PC-3 (cell line): ENCODE measurements around the gene SDSL. TPM values are rescaled to one million over a fixed set of nuclear protein-coding genes. Genes with fewer than 3 reads are reported as not detected.
A peak's percentile ranks its signal among the peaks of the same experiment; 100 is the strongest.

Experiments used
- ATAC-seq: fragments of 200-7000 bp; cut with Tn5 transposase; 2 replicates; pipeline ENCODE4 v1.9.1; 2020; ENCODE audit warnings: mild to moderate bottlenecking, moderate library complexity
- BruUV-seq: library from RNA; stranded (reverse); fragments of 400-500 nt; replicated peaks from 2 replicates; lab custom pipeline; 2021; lab: Mats Ljungman, UMichigan
- CTCF ChIA-PET: fragments of 300-600 bp; sonication (Branson Sonifier 250); formaldehyde crosslinking; loops from one replicate; lab custom pipeline; 2022; ENCODE audit warnings: antibody characterized with exemption; lab: Charles Lee
- POLR2A ChIA-PET: fragments of 300-600 bp; sonication (Branson Sonifier 250); formaldehyde crosslinking; loops from one replicate; lab custom pipeline; 2022; ENCODE audit warnings: antibody characterized with exemption; ENCODE audit not compliant: unreplicated experiment; lab: Charles Lee
- DNase-seq: peaks from one replicate; pipeline ENCODE4 v3.0.0-alpha.2; 2015
- H2AFZ ChIP-seq: fragments of 300-600 bp; sonication (generic); 2 replicates; pipeline ENCODE4 v1.6.0; 2016; ENCODE audit warnings: antibody characterized with exemption, low read length
- H3F3A ChIP-seq: fragments of 300-600 bp; sonication (generic); one replicate; pipeline ENCODE4 v1.6.0; 2017; ENCODE audit warnings: antibody characterized with exemption, low read length, control low read depth, mild to moderate bottlenecking; ENCODE audit not compliant: unreplicated experiment
- H3K27ac ChIP-seq: fragments of 300-600 bp; sonication (generic); 2 replicates; pipeline ENCODE4 v1.5.1; 2016; ENCODE audit warnings: mild to moderate bottlenecking, low read length
- H3K27me3 ChIP-seq: fragments of 300-600 bp; sonication (generic); 2 replicates; pipeline ENCODE4 v1.6.1; 2016; ENCODE audit warnings: low read length, mixed read lengths
- H3K36me3 ChIP-seq: fragments of 300-600 bp; sonication (generic); 2 replicates; pipeline ENCODE4 v1.6.1; 2016; ENCODE audit warnings: low read depth, mixed run types, low read length, mixed read lengths
- H3K4me1 ChIP-seq: fragments of 300-600 bp; sonication (generic); 2 replicates; pipeline ENCODE4 v1.5.1; 2016; ENCODE audit warnings: low read length; ENCODE audit not compliant: insufficient read depth
- H3K4me2 ChIP-seq: fragments of 300-600 bp; sonication (generic); 2 replicates; pipeline ENCODE4 v1.6.0; 2016; ENCODE audit warnings: low read length
- H3K4me3 ChIP-seq: fragments of 300-600 bp; sonication (generic); 2 replicates; pipeline ENCODE4 v1.5.1; 2016; ENCODE audit warnings: mild to moderate bottlenecking, low read length, mixed read lengths
- H3K79me2 ChIP-seq: fragments of 300-600 bp; sonication (generic); 2 replicates; pipeline ENCODE4 v1.6.1; 2017; ENCODE audit warnings: low read length, mixed read lengths
- H3K9ac ChIP-seq: fragments of 300-600 bp; sonication (generic); 2 replicates; pipeline ENCODE4 v1.6.0; 2016; ENCODE audit warnings: mild to moderate bottlenecking, low read length
- H3K9me2 ChIP-seq: fragments of 300-600 bp; sonication (generic); replicated peaks from 2 replicates; pipeline ENCODE4 v1.6.1; 2016; ENCODE audit warnings: mixed run types, low read length, mixed read lengths
- H3K9me3 ChIP-seq: fragments of 300-600 bp; sonication (generic); 2 replicates; pipeline ENCODE4 v1.6.1; 2016; ENCODE audit warnings: low read length, mixed read lengths
- H4K20me1 ChIP-seq: fragments of 300-600 bp; sonication (generic); 2 replicates; pipeline ENCODE4 v1.6.1; 2016; ENCODE audit warnings: low read length, mixed read lengths
- EZH2 ChIP-seq: fragments of 300-600 bp; sonication (generic); IDR thresholded peaks from one replicate; pipeline ENCODE4 v1.6.1; 2017; ENCODE audit warnings: antibody characterized with exemption, mild to moderate bottlenecking, low read length; ENCODE audit not compliant: unreplicated experiment
- EZH2phosphoT487 ChIP-seq: fragments of 300-600 bp; sonication (generic); IDR thresholded peaks from 2 replicates; pipeline ENCODE4 v1.6.1; 2018; ENCODE audit warnings: mild to moderate bottlenecking, antibody characterized with exemption, low read length, borderline replicate concordance
- intact Hi-C: fragments of 100-400 bp; cut with micrococcal nuclease; formaldehyde crosslinking; loops from 2 replicates; pipeline ENCODE4 v1.9.0; 2023
- total RNA-seq: library from RNA; depleted of rRNA; stranded (reverse); fragments of >200 nt; gene quantifications from 2 replicates; pipeline ENCODE4 v1.2.3, GENCODE V29; 2014
- TF ChIP-seq, protein P1 (sequence below): fragments of 300-600 bp; sonication (generic); conservative IDR thresholded peaks from 2 replicates; pipeline ENCODE4 v1.5.1; 2017; ENCODE audit warnings: antibody characterized with exemption, low read depth, mild to moderate bottlenecking, low read length

SDSL gene
- total RNA-seq, 1 experiment from 2014 or later = 14.0 TPM

DNA sequence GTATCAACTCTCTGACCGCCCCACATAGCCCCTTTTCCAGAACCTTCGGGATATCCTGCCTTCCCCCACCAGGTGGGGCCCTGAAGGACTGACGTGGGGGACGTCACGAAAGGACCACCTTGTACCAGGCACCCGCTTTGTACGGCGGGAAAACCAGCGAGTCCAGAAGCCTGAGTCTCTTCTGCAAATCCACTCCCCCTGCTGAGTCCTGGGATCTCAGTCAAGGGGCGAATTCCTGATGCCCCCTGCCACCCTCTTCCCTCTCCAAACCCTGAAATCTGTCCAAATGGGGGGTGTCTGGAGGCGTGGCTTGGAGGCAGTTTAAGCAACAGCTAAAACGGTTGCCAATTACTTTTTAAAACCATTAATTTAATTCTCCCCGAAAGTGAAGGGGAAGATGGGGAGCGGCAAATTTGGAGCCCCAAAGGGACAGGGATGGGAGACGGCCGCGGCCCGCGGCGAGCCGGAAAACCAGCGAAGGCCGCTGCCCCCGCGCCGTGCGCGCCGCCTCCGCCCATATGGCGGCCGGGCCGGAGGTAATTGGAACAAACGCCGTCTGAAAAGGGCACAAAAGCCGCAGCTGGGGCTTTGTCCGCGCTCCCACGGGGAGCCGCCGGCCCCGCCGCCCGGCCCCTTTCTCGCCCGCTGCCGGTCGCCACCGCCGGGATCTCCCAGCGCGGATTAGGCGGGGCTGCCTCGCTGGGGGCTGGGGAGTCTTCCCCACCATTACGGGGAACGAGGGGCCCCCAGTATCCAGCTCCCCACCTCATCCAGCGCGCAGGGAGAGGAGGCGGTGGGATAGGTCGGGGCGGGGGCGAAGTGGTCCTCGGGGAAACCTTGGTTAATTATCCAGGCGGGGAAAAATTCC, 42.9 kb downstream of the SDSL start:
- POLR2A ChIA-PET = no interaction called here
- Histone ChIP-seq H4K20me1 (no peaks in the 10 kb centered on the region), H3K27ac (no peak overlapping the region), H3K9ac (no peak overlapping the region), H3K9me3 (no peaks in the 10 kb centered on the region), H3K27me3 (peaks cover 73% of the 10 kb centered on the region), H3K79me2 (no peaks in the 10 kb centered on the region), H3K4me1 (peaks cover 8% of the 10 kb centered on the region; the same call in 1 of the 2 replicates), H3K9me2 (no peaks in the 10 kb centered on the region), H2AFZ (peak overlapping the region; percentile 22; the same call in 1 of the 2 replicates), H3K4me2 (peak overlapping the region; percentile 63), H3K4me3 (peak overlapping the region; percentile 47; the same call in 1 of the 2 replicates), H3F3A (no peaks in the 10 kb centered on the region), H3K36me3 (no peaks in the 10 kb centered on the region)
- no peak for ATAC-seq
- no TSS peak for BruUV-seq
- CTCF ChIA-PET = interaction anchor here (0.6 kb wide), 1 partner anchor 12 kb away, joined by 3 read pairs; no protein-coding TSS in a partner anchor
- intact Hi-C loops = loop anchor here (5.0 to 10.0 kb wide), 2 partner anchors 272 to 320 kb away; no protein-coding TSS in a partner anchor
- TF ChIP-seq, protein P1, sequence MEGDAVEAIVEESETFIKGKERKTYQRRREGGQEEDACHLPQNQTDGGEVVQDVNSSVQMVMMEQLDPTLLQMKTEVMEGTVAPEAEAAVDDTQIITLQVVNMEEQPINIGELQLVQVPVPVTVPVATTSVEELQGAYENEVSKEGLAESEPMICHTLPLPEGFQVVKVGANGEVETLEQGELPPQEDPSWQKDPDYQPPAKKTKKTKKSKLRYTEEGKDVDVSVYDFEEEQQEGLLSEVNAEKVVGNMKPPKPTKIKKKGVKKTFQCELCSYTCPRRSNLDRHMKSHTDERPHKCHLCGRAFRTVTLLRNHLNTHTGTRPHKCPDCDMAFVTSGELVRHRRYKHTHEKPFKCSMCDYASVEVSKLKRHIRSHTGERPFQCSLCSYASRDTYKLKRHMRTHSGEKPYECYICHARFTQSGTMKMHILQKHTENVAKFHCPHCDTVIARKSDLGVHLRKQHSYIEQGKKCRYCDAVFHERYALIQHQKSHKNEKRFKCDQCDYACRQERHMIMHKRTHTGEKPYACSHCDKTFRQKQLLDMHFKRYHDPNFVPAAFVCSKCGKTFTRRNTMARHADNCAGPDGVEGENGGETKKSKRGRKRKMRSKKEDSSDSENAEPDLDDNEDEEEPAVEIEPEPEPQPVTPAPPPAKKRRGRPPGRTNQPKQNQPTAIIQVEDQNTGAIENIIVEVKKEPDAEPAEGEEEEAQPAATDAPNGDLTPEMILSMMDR = no peak
- peak; percentile 94 for TF ChIP-seq EZH2
- DNase-seq = no peak

DNA sequence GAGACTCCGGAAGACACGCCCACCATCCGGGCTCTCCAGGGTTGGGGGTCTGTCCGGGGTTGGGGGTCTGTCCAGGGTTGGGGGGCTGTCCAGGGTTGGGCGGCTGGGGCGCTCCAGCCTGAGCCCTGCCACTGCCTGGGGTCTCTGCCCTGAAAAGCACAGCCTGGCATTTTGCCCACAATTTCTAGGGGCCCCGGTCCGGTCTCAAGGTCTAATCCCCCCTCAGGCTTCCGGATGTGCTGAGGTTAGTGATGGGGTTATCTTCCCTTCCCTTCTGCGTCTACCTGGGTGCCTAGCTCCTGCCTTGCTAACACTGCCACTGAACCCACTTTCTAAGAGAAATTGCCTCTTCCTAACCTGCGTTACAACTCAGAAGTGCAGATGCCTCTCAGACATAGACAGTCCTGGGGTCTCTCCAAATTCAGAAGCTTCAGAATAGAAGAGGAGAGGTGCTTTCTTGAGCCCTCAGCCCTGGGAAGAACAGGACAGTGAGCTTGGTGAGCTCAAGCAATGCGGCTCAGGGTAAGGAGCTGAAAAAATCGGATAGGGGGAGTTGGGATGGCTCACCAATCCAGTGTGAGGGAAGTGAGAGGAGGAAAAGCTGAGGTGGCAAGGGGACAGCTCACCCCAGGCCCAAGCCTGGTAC, 43.8 kb downstream of the SDSL start:
- POLR2A ChIA-PET = no interaction called here
- TF ChIP-seq EZH2phosphoT487 = no peak
- Histone ChIP-seq H3K36me3 (no peaks in the 10 kb centered on the region), H3K27me3 (peaks cover 82% of the 10 kb centered on the region), H3F3A (no peaks in the 10 kb centered on the region), H4K20me1 (no peaks in the 10 kb centered on the region), H3K9me2 (no peaks in the 10 kb centered on the region), H3K4me1 (peaks cover 8% of the 10 kb centered on the region; the same call in 1 of the 2 replicates), H3K4me2 (no peak overlapping the region), H3K27ac (no peak overlapping the region), H3K4me3 (no peak overlapping the region; the same call in 1 of the 2 replicates), H2AFZ (no peak overlapping the region), H3K9me3 (no peaks in the 10 kb centered on the region), H3K79me2 (no peaks in the 10 kb centered on the region), H3K9ac (no peak overlapping the region)
- DNase-seq = peak; percentile 17
- BruUV-seq = no TSS peak
- intact Hi-C loops = loop anchor here (10.0 kb wide), 1 partner anchor 319 kb away; no protein-coding TSS in a partner anchor
- CTCF ChIA-PET = no interaction called here
- no peak for ATAC-seq

DNA sequence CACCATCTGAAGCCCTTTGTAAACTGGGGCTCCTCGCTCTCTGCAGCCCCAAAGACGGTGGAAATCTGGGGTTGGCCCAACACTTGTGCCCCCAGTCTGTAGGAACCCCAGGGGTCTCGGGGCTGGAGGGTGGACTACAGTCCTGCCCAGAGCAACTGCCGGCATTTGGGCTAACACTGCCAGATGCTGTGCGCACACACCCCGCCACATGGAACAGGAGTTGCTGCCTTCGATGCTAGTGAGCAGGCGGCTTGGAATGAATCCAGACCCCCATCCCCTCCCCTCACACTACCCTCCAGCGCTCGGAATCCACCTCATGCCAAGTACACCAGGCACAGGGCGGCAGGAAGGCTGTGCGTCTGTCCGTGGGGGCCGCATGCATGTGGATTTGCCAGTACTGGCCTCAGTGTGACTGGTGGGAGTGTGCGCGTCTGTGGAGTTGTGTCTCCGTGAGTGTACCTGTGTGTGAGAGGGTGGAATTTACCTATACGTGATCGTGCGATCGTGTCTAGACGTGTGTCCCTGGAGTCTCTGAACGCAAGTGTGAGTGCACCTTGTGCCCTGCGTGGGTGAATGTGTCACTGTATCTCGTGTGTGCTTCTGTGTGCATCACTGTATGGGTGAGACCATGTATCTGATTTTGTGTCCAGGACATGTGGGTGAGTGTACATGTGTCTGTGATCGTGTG, 44.4 kb downstream of the SDSL start:
- Histone ChIP-seq H3K9ac (no peak overlapping the region), H3K9me2 (no peaks in the 10 kb centered on the region), H3K27ac (no peak overlapping the region), H3K9me3 (no peaks in the 10 kb centered on the region), H2AFZ (no peak overlapping the region), H3K27me3 (peaks cover 88% of the 10 kb centered on the region), H3K36me3 (no peaks in the 10 kb centered on the region), H3K79me2 (no peaks in the 10 kb centered on the region), H3K4me2 (peak overlapping the region; percentile 86), H3F3A (no peaks in the 10 kb centered on the region), H4K20me1 (no peaks in the 10 kb centered on the region), H3K4me3 (no peak overlapping the region), H3K4me1 (peaks cover 8% of the 10 kb centered on the region; the same call in 1 of the 2 replicates)
- POLR2A ChIA-PET = no interaction called here
- ATAC-seq (no peak), DNase-seq (no peak)
- no peak for TF ChIP-seq EZH2phosphoT487
- TF ChIP-seq, protein P1 = no peak
- no peak for TF ChIP-seq EZH2
- no TSS peak for BruUV-seq
- CTCF ChIA-PET = no interaction called here
- intact Hi-C loops = loop anchor here (10.0 kb wide), 1 partner anchor 318 kb away; no protein-coding TSS in a partner anchor
